GM12872 (cell line): ENCODE data around the gene CHRD.

Experiments used
- TF ChIP-seq, protein P1 (sequence below): IDR thresholded peaks from 3 replicates; pipeline ENCODE4 v1.5.1; 2011; ENCODE audit warnings: low read depth, mild to moderate bottlenecking, low read length, moderate library complexity; ENCODE audit not compliant: insufficient read depth

Gene CHRD

GRCh38 chr3:184382326-184383032 is 2.6 kb downstream of the CHRD start:
- TF ChIP-seq, protein P1, sequence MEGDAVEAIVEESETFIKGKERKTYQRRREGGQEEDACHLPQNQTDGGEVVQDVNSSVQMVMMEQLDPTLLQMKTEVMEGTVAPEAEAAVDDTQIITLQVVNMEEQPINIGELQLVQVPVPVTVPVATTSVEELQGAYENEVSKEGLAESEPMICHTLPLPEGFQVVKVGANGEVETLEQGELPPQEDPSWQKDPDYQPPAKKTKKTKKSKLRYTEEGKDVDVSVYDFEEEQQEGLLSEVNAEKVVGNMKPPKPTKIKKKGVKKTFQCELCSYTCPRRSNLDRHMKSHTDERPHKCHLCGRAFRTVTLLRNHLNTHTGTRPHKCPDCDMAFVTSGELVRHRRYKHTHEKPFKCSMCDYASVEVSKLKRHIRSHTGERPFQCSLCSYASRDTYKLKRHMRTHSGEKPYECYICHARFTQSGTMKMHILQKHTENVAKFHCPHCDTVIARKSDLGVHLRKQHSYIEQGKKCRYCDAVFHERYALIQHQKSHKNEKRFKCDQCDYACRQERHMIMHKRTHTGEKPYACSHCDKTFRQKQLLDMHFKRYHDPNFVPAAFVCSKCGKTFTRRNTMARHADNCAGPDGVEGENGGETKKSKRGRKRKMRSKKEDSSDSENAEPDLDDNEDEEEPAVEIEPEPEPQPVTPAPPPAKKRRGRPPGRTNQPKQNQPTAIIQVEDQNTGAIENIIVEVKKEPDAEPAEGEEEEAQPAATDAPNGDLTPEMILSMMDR = no peak

DNA sequence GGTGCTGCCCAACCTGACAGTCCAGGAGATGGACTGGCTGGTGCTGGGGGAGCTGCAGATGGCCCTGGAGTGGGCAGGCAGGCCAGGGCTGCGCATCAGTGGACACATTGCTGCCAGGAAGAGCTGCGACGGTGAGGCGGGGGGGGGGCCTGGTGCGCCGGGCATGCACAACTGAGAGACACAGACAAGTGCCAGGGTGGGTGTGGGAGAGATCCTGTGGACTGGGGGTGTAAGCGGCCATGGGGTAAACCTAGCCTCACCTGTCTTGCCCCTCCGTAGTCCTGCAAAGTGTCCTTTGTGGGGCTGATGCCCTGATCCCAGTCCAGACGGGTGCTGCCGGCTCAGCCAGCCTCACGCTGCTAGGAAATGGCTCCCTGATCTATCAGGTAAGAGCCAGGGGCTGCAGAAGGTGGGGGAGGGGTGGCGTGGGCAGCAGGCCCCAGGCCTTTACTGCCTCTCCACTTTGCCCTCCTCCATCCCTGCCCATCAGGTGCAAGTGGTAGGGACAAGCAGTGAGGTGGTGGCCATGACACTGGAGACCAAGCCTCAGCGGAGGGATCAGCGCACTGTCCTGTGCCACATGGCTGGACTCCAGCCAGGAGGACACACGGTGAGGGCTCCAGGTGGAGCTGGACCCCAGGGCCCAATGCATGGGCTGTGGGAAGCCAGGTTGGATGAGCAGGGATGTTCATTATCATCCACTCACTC is 3.3 kb downstream of the CHRD start:
- TF ChIP-seq, protein P1 = no peak

- TF ChIP-seq, protein P1 = no peak
These were observed 4.5 kb downstream of the CHRD start for GRCh38 chr3:184384342-184384741.

- TF ChIP-seq, protein P1 = no peak
These were observed 5.1 kb downstream of the CHRD start for GRCh38 chr3:184384856-184385422.

DNA sequence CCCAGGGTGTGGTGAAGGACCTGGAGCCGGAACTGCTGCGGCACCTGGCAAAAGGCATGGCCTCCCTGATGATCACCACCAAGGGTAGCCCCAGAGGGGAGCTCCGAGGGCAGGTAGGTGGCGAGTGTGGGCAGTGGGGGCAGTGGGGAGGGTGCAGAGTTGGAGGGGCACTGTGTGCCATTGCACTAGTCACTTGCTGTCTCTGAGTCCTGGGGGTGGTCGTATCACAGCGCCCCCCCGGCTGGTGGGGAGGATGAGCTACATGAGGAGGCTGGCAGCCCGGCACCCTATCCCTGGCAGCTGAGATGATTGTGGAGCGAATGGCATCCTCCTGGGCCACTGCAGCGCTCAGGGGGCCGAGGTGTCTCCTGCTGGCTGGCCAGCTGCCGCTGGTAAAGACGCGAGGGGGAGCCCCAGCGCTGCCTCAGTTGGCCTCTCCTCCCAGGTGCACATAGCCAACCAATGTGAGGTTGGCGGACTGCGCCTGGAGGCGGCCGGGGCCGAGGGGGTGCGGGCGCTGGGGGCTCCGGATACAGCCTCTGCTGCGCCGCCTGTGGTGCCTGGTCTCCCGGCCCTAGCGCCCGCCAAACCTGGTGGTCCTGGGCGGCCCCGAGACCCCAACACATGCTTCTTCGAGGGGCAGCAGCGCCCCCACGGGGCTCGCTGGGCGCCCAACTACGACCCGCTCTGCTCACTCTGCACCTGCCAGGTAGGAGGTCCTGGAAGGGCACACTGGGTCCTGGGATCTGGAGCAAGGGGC is 6.4 kb downstream of the CHRD start:
- TF ChIP-seq, protein P1 = no peak

GRCh38 chr3:184387174-184387714 is 7.4 kb downstream of the CHRD start:
- TF ChIP-seq, protein P1 = no peak
